Liver (tissue), 3 donors: ENCODE results near the gene USH1G.

Source experiments
- EGR1 ChIP-seq, 2 donors: IDR thresholded peaks; 2 replicates each; pipeline ENCODE4 v1.6.1; 2016 to 2018; ENCODE audit warnings: antibody characterized with exemption in 2 of 2, low read depth in 2 of 2
- NR2F2 ChIP-seq: IDR thresholded peaks from 2 replicates; pipeline ENCODE4 v1.6.1; 2016; ENCODE audit warnings: antibody characterized with exemption
- RAD21 ChIP-seq, 2 donors: IDR thresholded peaks; 2 replicates each; pipeline ENCODE4 v1.6.1; 2016; ENCODE audit warnings: antibody characterized with exemption in 2 of 2, mild to moderate bottlenecking in 2 of 2
- TF ChIP-seq, protein P1 (sequence below): fragments of 150-350 bp; IDR thresholded peaks from 2 replicates; pipeline ENCODE4 v1.5.1; 2017; ENCODE audit warnings: improper control_type of control experiment, low read depth, low read length; ENCODE audit not compliant: missing input control
- donor health status: healthy.
- donor health status: healthy.

DNA sequence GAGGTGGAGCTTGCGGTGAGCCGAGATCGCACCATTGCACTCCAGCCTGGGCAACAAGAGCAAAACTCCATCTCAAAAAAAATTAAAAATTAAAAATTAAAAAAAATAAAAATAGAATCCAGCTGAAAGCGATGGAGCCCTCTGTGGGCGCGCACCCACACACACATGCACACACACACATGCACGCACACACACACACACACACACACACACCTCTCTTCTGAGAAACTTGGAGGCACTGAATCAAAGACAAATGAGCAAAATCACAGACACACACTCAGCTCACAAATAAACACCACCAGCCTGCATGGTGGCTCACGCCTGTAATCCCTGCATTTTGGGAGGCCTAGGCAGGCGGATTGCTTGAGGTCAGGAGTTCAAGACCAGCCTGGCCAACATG, 20.0 kb downstream of the USH1G start:
- TF ChIP-seq, protein P1, sequence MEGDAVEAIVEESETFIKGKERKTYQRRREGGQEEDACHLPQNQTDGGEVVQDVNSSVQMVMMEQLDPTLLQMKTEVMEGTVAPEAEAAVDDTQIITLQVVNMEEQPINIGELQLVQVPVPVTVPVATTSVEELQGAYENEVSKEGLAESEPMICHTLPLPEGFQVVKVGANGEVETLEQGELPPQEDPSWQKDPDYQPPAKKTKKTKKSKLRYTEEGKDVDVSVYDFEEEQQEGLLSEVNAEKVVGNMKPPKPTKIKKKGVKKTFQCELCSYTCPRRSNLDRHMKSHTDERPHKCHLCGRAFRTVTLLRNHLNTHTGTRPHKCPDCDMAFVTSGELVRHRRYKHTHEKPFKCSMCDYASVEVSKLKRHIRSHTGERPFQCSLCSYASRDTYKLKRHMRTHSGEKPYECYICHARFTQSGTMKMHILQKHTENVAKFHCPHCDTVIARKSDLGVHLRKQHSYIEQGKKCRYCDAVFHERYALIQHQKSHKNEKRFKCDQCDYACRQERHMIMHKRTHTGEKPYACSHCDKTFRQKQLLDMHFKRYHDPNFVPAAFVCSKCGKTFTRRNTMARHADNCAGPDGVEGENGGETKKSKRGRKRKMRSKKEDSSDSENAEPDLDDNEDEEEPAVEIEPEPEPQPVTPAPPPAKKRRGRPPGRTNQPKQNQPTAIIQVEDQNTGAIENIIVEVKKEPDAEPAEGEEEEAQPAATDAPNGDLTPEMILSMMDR = no peak
- TF ChIP-seq EGR1 (IDR thresholded peaks at IDR 0.05; ENCODE audit: low read depth in 2 of 2) (no peak), NR2F2 (no peak), RAD21 (IDR thresholded peaks at IDR 0.05) (no peak)
